Activated CD8-positive, alpha-beta T cell treated with anti-CD3 and anti-CD28 coated beads for 36 hours (primary cell): ENCODE results near the gene CPNE6. TPM values are rescaled to one million over a fixed set of nuclear protein-coding genes. Genes with fewer than 3 reads are reported as not detected.

Source experiments
- ATAC-seq: fragments of 200-7000 bp; cut with Tn5 transposase; one replicate; pipeline ENCODE4 v1.10.0; 2021; ENCODE audit warnings: mild to moderate bottlenecking, moderate library complexity
- CTCF ChIA-PET: fragments of 350-600 bp; sonication (Branson Sonifier 250); formaldehyde crosslinking; loops from one replicate; lab custom pipeline; 2021; ENCODE audit warnings: antibody characterized with exemption; lab: Charles Lee
- POLR2A ChIA-PET: fragments of 350-600 bp; sonication (Branson Sonifier 250); formaldehyde crosslinking; loops from one replicate; lab custom pipeline; 2021; ENCODE audit warnings: antibody characterized with exemption; lab: Charles Lee
- DNase-seq: peaks from one replicate; pipeline ENCODE4 v3.0.0-alpha.2; 2020
- H3K27ac Mint-ChIP-seq: one replicate; pipeline ENCODE4 v1.8.0; 2021; ENCODE audit warnings: mild to moderate bottlenecking, mixed read lengths
- H3K27me3 Mint-ChIP-seq: one replicate; pipeline ENCODE4 v1.8.0; 2021; ENCODE audit warnings: mixed read lengths
- H3K36me3 Mint-ChIP-seq: one replicate; pipeline ENCODE4 v1.8.0; 2021; ENCODE audit warnings: low read depth, mixed read lengths
- H3K4me1 Mint-ChIP-seq: one replicate; pipeline ENCODE4 v1.8.0; 2021; ENCODE audit warnings: low read depth, mixed read lengths
- H3K4me3 Mint-ChIP-seq: one replicate; pipeline ENCODE4 v1.8.0; 2021; ENCODE audit warnings: mild to moderate bottlenecking, moderate library complexity, mixed read lengths
- H3K9me3 Mint-ChIP-seq: one replicate; pipeline ENCODE4 v1.8.0; 2021; ENCODE audit warnings: mixed read lengths
- intact Hi-C: fragments of 100-400 bp; cut with micrococcal nuclease; formaldehyde crosslinking; loops from one replicate; pipeline ENCODE4 v1.10.0; 2022
- total RNA-seq, 2 experiments: library from RNA; stranded (reverse); gene quantifications; one replicate each; pipeline ENCODE4 v1.2.3, GENCODE V29; 2021
- TF ChIP-seq, protein P1 (sequence below): fragments of 200-600 bp; IDR thresholded peaks from one replicate; pipeline ENCODE4 v1.8.0; 2022; ENCODE audit warnings: antibody characterized with exemption, mild to moderate bottlenecking

CPNE6 gene
- total RNA-seq, 2 experiments from 2014 or later: not detected

DNA sequence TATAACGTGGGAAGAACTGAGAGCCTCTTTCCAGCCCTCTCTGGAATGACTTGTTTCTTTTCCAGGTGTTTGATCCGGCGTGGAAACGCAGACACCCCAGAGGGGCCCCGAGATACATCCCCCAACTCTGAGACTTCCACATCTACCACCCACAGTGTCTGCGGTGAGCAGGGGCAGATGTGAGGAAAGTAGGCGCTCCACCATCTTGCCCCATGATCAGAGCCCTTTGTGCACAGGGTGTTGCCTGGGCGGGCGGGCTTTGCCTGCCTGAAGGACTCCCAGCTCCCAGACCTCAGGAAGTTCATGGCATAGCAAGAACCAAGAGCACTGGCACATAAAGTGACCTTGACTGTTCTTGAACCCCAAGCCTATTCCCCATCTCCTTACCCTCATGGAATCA lies 16.7 kb upstream of the CPNE6 start:
- Mint-ChIP-seq H3K4me3 (no peak overlapping the region), H3K27ac (no peak overlapping the region)
- intact Hi-C loops: loop anchor here (5.0 kb wide), 1 partner anchor 42 kb away; no protein-coding TSS in a partner anchor

DNA sequence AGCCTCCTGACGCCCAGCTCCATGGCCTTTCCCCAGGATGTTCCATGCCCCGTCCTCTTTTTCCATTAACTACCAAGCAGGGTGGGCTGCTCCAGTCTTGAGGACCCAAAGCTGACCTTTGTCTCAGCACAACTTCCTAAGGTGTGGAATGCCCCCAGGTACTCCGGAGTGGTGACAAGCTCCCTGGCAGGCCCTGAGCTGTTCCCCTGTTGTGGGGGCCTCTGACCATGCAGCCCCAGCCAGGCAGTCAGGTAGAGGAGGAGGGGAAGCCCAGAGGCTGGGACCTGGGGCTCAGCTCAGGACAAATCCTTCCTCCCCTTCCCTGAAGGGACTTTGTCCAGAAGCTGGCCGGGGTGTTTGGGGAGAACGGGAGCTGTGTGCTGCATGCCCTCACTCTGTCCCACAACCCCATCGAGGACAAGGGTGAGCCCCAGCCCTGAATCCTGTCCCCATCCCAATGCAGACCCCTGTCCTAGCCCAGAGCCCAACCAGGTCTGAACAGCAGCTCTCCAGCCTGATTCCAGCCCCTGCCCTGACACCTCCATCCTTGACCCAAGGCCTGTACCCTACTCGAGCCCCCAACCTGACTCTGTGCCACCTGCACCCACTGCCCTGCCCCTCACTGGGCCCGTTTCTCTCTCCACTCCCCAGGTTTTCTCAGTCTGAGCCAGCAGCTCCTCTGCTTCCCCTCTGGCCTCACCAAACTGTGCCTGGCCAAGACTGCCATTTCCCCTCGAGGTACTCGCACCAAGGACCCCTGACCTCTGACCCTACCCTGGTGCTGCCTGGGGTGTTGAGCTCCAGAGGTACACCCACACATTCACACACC lies 15.2 kb upstream of the CPNE6 start:
- ChIA-PET POLR2A (interaction anchor here (0.6 to 3.9 kb wide), 6 partner anchors 34 to 245 kb away, joined by 3 to 25 read pairs (median 4); partner anchors contain the start of genes EMC9, PCK2 and TM9SF1), CTCF (interaction anchor here (1.1 to 9.6 kb wide), 11 partner anchors 9 to 186 kb away, joined by 3 to 345 read pairs (median 23); partner anchors contain the start of genes CPNE6, DCAF11, IRF9 and NRL)
- Mint-ChIP-seq H3K27me3 (no peaks in the 10 kb centered on the region), H3K27ac (no peak overlapping the region), H3K9me3 (no peaks in the 10 kb centered on the region), H3K36me3 (no peaks in the 10 kb centered on the region), H3K4me1 (peaks cover 18% of the 10 kb centered on the region), H3K4me3 (no peak overlapping the region)
- ATAC-seq (no peak), DNase-seq (no peak)
- intact Hi-C loops: loop anchor here (5.0 kb wide), 1 partner anchor 44 kb away; no protein-coding TSS in a partner anchor
- TF ChIP-seq, protein P1, sequence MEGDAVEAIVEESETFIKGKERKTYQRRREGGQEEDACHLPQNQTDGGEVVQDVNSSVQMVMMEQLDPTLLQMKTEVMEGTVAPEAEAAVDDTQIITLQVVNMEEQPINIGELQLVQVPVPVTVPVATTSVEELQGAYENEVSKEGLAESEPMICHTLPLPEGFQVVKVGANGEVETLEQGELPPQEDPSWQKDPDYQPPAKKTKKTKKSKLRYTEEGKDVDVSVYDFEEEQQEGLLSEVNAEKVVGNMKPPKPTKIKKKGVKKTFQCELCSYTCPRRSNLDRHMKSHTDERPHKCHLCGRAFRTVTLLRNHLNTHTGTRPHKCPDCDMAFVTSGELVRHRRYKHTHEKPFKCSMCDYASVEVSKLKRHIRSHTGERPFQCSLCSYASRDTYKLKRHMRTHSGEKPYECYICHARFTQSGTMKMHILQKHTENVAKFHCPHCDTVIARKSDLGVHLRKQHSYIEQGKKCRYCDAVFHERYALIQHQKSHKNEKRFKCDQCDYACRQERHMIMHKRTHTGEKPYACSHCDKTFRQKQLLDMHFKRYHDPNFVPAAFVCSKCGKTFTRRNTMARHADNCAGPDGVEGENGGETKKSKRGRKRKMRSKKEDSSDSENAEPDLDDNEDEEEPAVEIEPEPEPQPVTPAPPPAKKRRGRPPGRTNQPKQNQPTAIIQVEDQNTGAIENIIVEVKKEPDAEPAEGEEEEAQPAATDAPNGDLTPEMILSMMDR: no peak

More for the DNA sequence above, 16.7 kb upstream of the CPNE6 start:
- CTCF ChIA-PET: interaction anchor here (0.7 to 9.6 kb wide), 9 partner anchors 8 to 106 kb away, joined by 3 to 345 read pairs (median 10); partner anchors contain the start of genes IRF9 and PCK2
- H3K4me1 Mint-ChIP-seq: peaks cover 21% of the 10 kb centered on the region
- DNase-seq: no peak
- H3K27me3 Mint-ChIP-seq: peaks cover 4% of the 10 kb centered on the region
- no peak for ATAC-seq
- POLR2A ChIA-PET: interaction anchor here (0.8 to 1.3 kb wide), 4 partner anchors 36 to 134 kb away, joined by 3 to 4 read pairs (median 3); partner anchors contain the start of genes IPO4 and IRF9
- H3K9me3 Mint-ChIP-seq: no peaks in the 10 kb centered on the region
- H3K36me3 Mint-ChIP-seq: no peaks in the 10 kb centered on the region
- TF ChIP-seq, protein P1: no peak

DNA sequence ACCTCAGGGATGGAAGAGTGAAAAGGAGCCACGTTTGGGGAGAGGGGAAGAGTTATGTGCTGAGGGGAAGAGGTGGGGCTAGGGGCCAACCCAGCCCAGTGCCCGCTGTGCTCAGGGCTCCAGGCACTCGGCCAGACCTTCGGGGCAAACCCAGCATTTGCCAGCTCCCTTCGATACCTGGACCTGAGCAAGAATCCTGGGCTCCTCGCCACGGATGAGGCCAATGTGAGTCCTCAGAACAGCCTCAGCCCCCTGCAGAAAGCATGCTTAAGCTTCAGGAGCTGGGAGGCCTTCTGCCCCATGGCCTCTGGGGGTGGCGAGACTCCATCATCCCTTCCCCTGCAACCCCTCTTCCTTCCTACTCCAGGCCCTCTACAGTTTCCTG lies 14.6 kb upstream of the CPNE6 start:
- no peaks in the 10 kb centered on the region for H3K27me3 Mint-ChIP-seq
- no peak overlapping the region for H3K27ac Mint-ChIP-seq
- POLR2A ChIA-PET: interaction anchor here (0.6 to 3.9 kb wide), 6 partner anchors 19 to 139 kb away, joined by 3 to 25 read pairs (median 4); partner anchors contain the start of genes PCK2 and TM9SF1
- intact Hi-C loops: loop anchor here (5.0 kb wide), 1 partner anchor 44 kb away; no protein-coding TSS in a partner anchor
- CTCF ChIA-PET: interaction anchor here (1.1 to 9.6 kb wide), 15 partner anchors 10 to 425 kb away, joined by 3 to 345 read pairs (median 20); partner anchors contain the start of genes CPNE6, DCAF11, IRF9 and NRL
- H3K9me3 Mint-ChIP-seq: no peaks in the 10 kb centered on the region
- TF ChIP-seq, protein P1: no peak
- H3K36me3 Mint-ChIP-seq: no peaks in the 10 kb centered on the region
- no peak for ATAC-seq
- no peak for DNase-seq
- no peak overlapping the region for H3K4me3 Mint-ChIP-seq
- peaks cover 16% of the 10 kb centered on the region for H3K4me1 Mint-ChIP-seq

DNA sequence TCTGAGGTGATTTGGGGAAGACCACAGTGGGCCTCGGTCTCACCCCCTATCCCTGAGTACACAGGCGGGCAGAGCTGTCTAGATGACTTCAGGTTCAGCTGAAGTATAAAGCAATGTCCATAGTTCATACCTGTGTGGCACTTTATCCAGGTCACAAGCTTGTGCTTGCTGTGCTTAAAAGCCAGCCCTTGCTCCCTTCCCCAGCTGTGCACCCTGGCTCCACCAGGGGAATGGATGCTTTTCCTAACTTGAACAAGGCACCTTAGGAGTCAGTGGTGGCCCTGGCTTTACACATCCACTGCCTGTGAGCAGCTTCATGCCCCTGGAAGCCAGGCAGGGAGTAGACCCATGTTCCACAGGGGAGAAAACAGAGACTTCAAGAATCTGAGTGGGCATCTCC lies 14.1 kb upstream of the CPNE6 start:
- no peaks in the 10 kb centered on the region for H3K36me3 Mint-ChIP-seq
- no peaks in the 10 kb centered on the region for H3K27me3 Mint-ChIP-seq
- peaks cover 16% of the 10 kb centered on the region for H3K4me1 Mint-ChIP-seq
- intact Hi-C loops: loop anchor here (5.0 kb wide), 1 partner anchor 45 kb away; no protein-coding TSS in a partner anchor
- H3K9me3 Mint-ChIP-seq: no peaks in the 10 kb centered on the region
- no peak for ATAC-seq
- TF ChIP-seq, protein P1: no peak
- POLR2A ChIA-PET: interaction anchor here (1.3 to 3.9 kb wide), 7 partner anchors 18 to 93 kb away, joined by 3 to 25 read pairs (median 7); partner anchors contain the start of genes DCAF11, NRL and PCK2
- DNase-seq: no peak
- CTCF ChIA-PET: interaction anchor here (0.9 to 9.6 kb wide), 21 partner anchors 9 to 476 kb away, joined by 3 to 345 read pairs (median 9); partner anchors contain the start of genes CPNE6, DCAF11, IRF9 and NRL
- H3K27ac Mint-ChIP-seq: no peak overlapping the region
- no peak overlapping the region for H3K4me3 Mint-ChIP-seq
